IPS-NIHi7 (cell line): ENCODE results near the gene MYLIP.

Experiments
- DNase-seq: peaks from one replicate; pipeline ENCODE4 v3.0.0; 2012; ENCODE audit warnings: mixed read lengths; ENCODE audit errors: extremely low spot score

Gene MYLIP

GRCh38 chr6:16108419-16108818, 20.5 kb upstream of the MYLIP start:
- no peak for DNase-seq

GRCh38 chr6:16108921-16109658, 19.8 kb upstream of the MYLIP start:
- no peak for DNase-seq

GRCh38 chr6:16109659-16110305, 19.1 kb upstream of the MYLIP start:
- no peak for DNase-seq

- no peak for DNase-seq
Measured at GRCh38 chr6:16118825-16119224, 10.1 kb upstream of the MYLIP start.

GRCh38 chr6:16121339-16121738, 7.5 kb upstream of the MYLIP start:
- DNase-seq, result no peak

GRCh38 chr6:16122197-16122596, 6.7 kb upstream of the MYLIP start:
- no peak for DNase-seq

GRCh38 chr6:16124198-16125180, 4.4 kb upstream of the MYLIP start:
- DNase-seq, result no peak

GRCh38 chr6:16126056-16126455, 2.8 kb upstream of the MYLIP start:
- DNase-seq, result no peak

- DNase-seq, result no peak
Measured at GRCh38 chr6:16126861-16127260, 2.0 kb upstream of the MYLIP start.

GRCh38 chr6:16127471-16127870, 1.4 kb upstream of the MYLIP start:
- no peak for DNase-seq

- no peak for DNase-seq
Measured at GRCh38 chr6:16129623-16130401, 926 bp downstream of the MYLIP start.

GRCh38 chr6:16130437-16130891, 1.6 kb downstream of the MYLIP start:
- DNase-seq, result no peak

GRCh38 chr6:16130932-16131387, 2.1 kb downstream of the MYLIP start:
- no peak for DNase-seq

GRCh38 chr6:16132909-16133308, 4.0 kb downstream of the MYLIP start:
- DNase-seq, result no peak

GRCh38 chr6:16134430-16134829, 5.5 kb downstream of the MYLIP start:
- DNase-seq, result no peak

GRCh38 chr6:16135066-16135465, 6.2 kb downstream of the MYLIP start:
- no peak for DNase-seq

- no peak for DNase-seq
Measured at GRCh38 chr6:16136091-16136490, 7.2 kb downstream of the MYLIP start.

GRCh38 chr6:16136621-16137450, 8.0 kb downstream of the MYLIP start:
- DNase-seq, result no peak

- DNase-seq, result no peak
Measured at GRCh38 chr6:16137451-16137801, 8.5 kb downstream of the MYLIP start.

- DNase-seq, result no peak
Measured at GRCh38 chr6:16139556-16139955, 10.7 kb downstream of the MYLIP start.

- no peak for DNase-seq
Measured at GRCh38 chr6:16140607-16141006, 11.7 kb downstream of the MYLIP start.
